Coronary artery (tissue), 2 donors: Measurements from ENCODE around the gene NAPA.

Experiments
- DNase-seq: peaks from one replicate; pipeline ENCODE4 v3.0.0-alpha.2; 2017; ENCODE audit warnings: low spot score
- H3K27ac ChIP-seq, 2 donors: fragments of 200-600 bp; sonication (generic); one replicate each; pipeline ENCODE4 v1.5.1; 2016 to 2019
- H3K4me3 ChIP-seq: fragments of 200-600 bp; sonication (generic); 2 replicates; pipeline ENCODE4 v1.5.1; 2016; ENCODE audit warnings: mild to moderate bottlenecking, moderate library complexity
- CTCF ChIP-seq: fragments of 200-600 bp; sonication (generic); IDR thresholded peaks from one replicate; pipeline ENCODE4 v1.5.1; 2019; ENCODE audit warnings: antibody characterized with exemption

The NAPA gene

GRCh38 chr19:47470447-47471195 is 44.2 kb downstream of the NAPA start:
- no peak for TF ChIP-seq CTCF
- DNase-seq, result no peak
- H3K4me3 ChIP-seq, result no peak overlapping the region
- H3K27ac ChIP-seq, result no peak overlapping the region

- Histone ChIP-seq H3K4me3 (no peak overlapping the region), H3K27ac (no peak overlapping the region)
- DNase-seq, result no peak
- TF ChIP-seq CTCF, result no peak
These were observed 45.1 kb downstream of the NAPA start for GRCh38 chr19:47469719-47470118.

GRCh38 chr19:47469363-47469700 is 45.5 kb downstream of the NAPA start:
- TF ChIP-seq CTCF, result no peak
- no peak overlapping the region for H3K27ac ChIP-seq
- no peak overlapping the region for H3K4me3 ChIP-seq
- no peak for DNase-seq

- H3K27ac ChIP-seq, result no peak overlapping the region
- TF ChIP-seq CTCF, result no peak
- H3K4me3 ChIP-seq, result no peak overlapping the region
- no peak for DNase-seq
These were observed 46.9 kb downstream of the NAPA start for GRCh38 chr19:47467914-47468313.

- H3K27ac ChIP-seq, result no peak overlapping the region
- no peak overlapping the region for H3K4me3 ChIP-seq
- no peak for DNase-seq
- TF ChIP-seq CTCF, result no peak
These were observed 48.9 kb downstream of the NAPA start for GRCh38 chr19:47465957-47466356.

- no peak for TF ChIP-seq CTCF
- DNase-seq, result no peak
- Histone ChIP-seq H3K4me3 (no peak overlapping the region), H3K27ac (no peak overlapping the region)
These were observed 50.0 kb downstream of the NAPA start for GRCh38 chr19:47464675-47465419.

GRCh38 chr19:47461876-47462275 is 53.0 kb downstream of the NAPA start:
- DNase-seq, result no peak
- no peak overlapping the region for H3K27ac ChIP-seq
- H3K4me3 ChIP-seq, result no peak overlapping the region
- TF ChIP-seq CTCF, result no peak
